Measurements from ENCODE around the gene HNRNPA1.

- no peak for TF ChIP-seq SUZ12 (IDR thresholded peaks at IDR 0.05; ENCODE audit: extremely low read depth, insufficient read depth, insufficient read length)
- no peak for TF ChIP-seq ZNF274 (IDR thresholded peaks at IDR 0.05; ENCODE audit: low read depth, low read length)
Observed at GRCh38 chr12:54246011-54246641, 34.4 kb upstream of the HNRNPA1 start.
